Muscle of back (tissue), 11 donors: ENCODE data around the gene FNDC10. TPM values are rescaled to one million over a fixed set of nuclear protein-coding genes. Genes with fewer than 3 reads are reported as not detected.
"Not testable (repeated sequence)": the region's sequence is repeated elsewhere in the genome, so short reads cannot be mapped to it uniquely, and the experiment has no call there.

Source experiments
- DNase-seq, 3 donors: peaks; one replicate each; pipeline versions ENCODE4 v3.0.0 to v3.0.0-alpha.2; 2013
- polyA plus RNA-seq, 10 donors: library from polyadenylated mRNA; unstranded; fragments of 120-200 nt; gene quantifications; one replicate each; pipeline ENCODE4 v1.2.1, GENCODE V29; 2013; ENCODE audit not compliant: insufficient read length in 10 of 10

Gene FNDC10
- polyA plus RNA-seq, 10 donors = 0.97 to 3.9 (median 2.1) TPM

DNA sequence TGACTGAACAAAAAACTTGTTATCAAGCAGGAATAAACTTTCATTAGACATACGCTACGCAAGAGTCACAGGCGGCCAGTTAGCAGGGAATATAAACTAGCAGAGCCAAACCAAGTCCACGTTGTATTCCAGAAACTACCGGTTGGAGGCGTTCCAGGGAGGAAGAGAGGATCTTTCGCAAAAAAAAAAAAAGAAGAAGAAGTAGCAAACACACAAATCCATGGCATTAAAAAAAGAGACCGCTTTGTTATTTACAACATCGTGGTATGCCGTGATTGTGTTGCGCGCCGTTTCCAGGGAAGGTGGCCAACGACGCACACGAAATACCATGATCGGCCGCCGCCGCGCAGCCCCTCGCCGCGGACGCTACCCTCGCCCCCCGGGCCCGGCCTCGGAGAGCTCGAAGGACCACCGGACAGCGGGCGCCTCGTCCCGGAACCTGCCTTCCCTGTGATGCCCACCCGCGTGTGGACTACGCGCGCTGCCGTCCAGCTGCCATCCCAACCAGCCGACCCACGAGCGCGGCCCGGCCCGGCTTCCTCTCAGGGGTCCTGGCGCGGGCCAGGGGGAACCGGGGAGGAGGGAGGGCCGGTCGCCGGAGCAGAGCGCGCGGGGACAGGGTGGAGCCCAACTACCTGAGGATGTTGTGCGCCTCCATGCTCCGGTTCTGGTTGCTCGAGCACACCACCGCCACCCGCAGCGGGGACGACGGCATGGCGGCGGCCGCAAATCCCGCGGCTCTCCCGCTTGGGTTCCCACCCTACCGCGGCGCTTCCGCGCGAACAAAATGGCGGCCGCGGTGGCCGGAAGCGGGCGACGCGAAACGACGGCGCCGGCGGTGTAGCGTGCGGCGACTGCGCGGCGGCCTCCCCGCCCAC lies 25.9 kb downstream of the FNDC10 start:
- DNase-seq = peak; percentile 49 to 88 (median 65)

DNA sequence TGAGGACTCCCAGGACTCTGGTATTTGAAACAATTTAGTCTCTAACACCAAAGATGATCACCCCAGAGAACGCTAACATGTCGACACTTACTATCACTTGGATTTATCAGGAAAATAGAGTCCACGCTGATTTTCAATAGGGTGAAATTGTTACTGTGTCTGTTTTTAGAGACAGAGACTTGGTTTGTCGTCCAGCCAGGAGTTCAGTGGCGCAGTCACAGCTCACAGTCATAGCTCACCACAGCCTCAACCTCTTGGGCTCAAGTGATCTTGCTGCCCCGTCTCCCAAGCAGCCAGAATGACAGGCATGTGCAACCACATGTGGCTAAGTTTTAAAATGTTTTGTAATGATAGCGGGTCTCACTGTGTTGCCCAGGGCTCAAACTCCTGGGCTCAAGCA lies 30.6 kb downstream of the FNDC10 start:
- DNase-seq = no peak

DNA sequence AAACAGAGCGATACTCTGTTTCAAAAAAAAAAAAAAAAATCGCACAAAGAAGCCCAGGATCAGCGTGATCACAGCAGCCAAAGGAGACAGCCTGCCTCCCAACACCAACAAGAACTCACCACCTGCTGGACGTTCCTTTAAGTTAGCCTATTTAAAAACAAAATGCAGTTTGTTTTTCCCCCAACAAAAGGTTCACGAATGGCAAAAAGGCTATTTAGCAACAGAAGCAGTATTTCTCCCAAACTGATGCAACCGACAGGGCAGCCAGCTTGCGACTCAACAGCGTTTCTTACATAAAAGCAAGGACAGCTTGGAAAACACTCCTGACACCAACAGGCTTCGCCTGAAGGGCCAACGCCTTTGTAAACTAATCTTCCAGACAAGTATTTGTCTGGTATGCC lies 32.0 kb downstream of the FNDC10 start:
- no peak for DNase-seq

GRCh38 chr1:1567152-1567875 lies 32.6 kb downstream of the FNDC10 start:
- DNase-seq = no peak

DNA sequence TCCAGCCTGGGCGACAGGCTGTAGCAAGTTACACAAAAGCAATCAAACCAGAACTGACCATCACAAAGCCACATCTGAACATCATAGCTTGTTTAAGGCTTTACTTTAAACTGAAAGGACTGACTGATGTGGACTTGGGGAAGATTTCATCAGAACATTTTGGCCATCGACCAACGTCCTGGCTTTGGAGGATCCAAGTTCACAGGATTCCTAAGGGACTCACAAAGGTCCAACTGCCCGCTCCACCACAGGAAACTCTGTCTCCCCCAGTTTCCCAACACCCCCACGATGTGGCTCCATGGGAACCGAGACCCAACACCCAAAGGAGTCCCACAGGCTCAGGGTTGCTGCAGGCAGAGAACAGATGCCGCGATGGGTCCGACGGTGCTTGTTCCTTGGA lies 34.6 kb downstream of the FNDC10 start:
- no peak for DNase-seq

DNA sequence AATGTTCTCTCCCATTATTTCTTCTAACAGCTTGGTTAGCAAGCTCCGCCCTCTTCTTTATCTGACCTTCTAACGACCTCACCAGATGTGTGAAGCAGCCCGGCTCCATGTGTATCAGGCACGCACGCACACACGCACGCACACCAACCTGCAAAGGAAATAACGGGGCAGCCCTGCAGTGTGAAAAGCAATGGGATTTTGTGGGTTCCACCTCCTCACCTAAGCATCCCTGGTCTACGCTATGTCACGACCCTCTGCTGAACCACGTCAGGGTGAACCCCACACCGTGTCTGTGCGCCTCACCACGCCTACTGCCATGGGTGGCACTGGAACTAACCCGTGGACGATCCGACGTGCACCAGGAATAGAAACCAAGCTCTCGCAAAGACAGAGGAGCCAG lies 35.7 kb downstream of the FNDC10 start:
- no peak for DNase-seq

DNA sequence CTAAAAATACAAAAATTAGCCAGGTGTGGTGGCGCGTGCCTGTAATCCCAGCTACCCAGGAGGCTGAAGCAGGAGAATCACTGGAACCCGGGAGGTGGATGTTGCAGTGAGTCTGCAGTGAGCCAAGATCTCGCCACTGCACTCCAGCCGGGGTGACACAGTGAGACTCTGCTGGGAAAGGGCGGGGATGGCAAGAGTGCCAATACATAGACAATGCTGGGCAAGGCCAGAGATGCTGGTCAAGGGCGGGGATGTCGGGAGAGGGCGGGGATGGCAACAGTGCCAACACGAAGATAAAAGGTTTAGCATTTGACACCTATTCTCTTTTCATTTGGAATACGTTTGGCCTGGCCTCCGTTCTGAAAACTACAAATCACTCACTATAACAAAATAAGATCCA lies 36.2 kb downstream of the FNDC10 start:
- DNase-seq = no peak

DNA sequence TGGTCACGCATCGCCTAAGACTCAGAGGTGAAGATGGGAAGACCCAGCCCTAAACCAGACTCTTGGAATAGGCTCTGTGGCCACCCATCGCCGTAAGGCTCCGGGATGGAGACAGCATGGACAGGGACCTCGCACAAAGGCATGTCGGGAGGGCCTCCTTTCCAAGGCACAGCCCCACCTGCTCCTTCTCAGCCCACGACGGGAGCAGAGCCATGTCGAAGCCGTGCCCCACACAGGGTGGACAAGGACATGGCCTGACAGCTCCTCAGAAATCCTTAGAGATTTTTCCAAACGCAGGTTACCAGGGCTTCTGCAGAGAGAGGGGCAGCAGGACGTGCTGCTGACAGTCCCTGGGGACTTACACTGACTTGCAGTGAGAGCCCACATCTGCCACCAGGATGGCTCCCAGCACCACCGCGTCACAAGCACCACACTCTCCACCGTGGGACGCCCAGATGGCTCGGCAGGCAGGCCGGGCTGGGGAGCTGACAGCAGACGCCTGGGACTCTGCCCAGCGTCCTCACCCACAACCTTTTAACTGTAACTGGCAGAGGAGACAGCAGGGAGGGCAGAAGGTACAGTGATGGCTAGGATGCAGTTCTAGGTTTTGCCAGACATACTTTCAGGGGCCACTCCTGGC lies 37.3 kb downstream of the FNDC10 start:
- no peak for DNase-seq

DNA sequence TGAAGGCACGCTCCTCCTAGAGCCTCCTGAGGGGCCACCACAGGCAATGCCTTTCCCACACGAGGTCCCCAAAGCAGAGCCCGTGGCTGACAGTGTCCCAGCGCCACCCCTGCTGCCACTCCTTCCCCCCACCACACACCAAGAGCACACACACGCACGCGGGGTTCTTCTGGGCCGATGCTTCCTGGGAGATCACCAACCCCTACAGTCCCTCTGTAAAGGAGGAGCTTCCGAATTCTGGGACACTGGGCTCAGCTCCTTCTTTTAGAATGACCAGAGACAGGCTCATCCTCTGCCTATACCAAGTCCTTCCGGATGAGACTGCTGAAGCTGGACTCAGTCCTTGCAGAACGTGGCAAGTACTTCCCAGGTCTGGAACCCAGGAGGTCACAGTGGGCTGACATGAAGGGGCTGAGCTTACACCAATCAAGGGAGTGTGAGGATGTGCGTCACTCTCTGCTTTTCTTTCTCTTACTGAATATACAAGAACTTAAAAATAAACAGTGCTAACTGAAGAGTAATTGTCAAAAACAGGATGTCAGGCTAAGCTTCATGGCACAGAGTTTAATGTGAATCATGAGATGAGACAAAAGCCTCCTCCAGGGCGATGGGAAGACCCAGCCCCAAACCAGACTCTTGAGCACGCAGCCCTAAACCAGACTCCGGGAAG lies 38.0 kb downstream of the FNDC10 start:
- no peak for DNase-seq

- DNase-seq = no peak
These were observed 39.8 kb downstream of the FNDC10 start for GRCh38 chr1:1560178-1560577.

- no peak for DNase-seq
These were observed 40.9 kb downstream of the FNDC10 start for GRCh38 chr1:1559066-1559465.

- DNase-seq = no peak
These were observed 41.3 kb downstream of the FNDC10 start for GRCh38 chr1:1558591-1558990.

GRCh38 chr1:1557688-1558087 lies 42.2 kb downstream of the FNDC10 start:
- DNase-seq = not testable (repeated sequence)

- DNase-seq = not testable (repeated sequence)
These were observed 43.0 kb downstream of the FNDC10 start for GRCh38 chr1:1556961-1557360.

DNA sequence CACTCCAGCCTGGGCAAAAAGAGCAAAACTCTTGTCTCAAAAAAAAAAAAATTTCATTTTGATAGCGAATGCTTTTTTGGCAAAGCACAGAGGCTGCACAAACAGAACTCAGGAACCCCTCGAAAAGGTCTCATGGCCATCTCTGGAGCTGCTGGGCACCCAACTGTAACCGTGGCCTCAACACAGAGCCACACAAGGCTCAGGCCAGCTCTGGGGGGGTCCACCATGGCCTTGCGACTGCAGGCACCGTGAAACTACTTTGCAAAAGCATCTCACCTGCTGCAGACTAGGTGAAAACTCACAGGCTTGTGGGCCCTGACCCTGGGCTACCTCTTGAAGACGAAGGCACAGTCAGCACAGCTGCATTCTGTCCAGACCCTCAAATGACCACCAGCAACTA lies 43.4 kb downstream of the FNDC10 start:
- no peak for DNase-seq

DNA sequence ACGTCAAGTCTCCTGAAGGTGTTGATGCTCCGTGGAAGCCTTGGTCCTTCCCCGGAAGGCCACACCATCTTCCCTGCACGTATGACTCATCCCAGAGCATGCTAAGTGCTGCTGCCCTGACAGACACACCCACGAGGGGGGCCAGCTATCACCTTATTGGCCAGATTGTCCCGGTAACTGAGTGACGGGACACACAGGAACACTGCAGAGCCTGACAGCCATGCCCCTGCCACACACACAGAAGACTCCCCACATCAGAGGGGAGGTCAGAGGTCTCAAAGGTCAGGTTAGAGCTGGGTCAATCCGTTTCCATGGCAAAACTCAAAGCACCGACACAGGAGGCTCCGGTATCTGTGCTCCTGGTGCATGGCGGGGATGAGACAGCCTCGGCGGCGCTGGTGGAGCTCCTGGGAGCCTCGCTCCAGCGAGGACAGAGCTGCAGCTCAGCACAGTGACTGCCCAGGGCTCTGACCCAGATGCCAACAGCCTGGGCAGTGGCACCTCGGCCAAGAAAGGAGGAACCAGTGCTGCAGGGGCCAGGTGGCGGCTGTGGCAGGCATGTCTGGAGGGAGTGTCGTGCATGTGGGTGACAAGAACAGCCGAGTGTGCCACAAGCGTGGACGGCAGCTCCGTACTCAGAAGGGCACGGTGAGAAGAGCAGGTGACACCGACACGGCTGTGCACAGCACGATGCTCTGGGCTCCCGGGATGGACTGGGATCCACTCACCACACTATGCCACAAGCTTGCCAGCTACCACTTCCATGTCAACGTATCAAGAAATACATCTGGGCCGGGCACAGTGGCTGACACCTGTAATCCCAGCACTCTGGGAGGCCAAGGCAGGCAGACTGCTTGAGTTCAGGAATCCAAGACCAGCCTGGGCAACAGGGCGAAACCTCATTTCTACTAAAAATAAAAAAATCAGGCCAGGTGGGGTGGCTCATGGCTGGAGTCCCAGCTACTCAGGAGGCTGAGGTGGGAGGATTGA lies 44.7 kb downstream of the FNDC10 start:
- DNase-seq = no peak

GRCh38 chr1:1554550-1554925 lies 45.4 kb downstream of the FNDC10 start:
- DNase-seq = no peak

DNA sequence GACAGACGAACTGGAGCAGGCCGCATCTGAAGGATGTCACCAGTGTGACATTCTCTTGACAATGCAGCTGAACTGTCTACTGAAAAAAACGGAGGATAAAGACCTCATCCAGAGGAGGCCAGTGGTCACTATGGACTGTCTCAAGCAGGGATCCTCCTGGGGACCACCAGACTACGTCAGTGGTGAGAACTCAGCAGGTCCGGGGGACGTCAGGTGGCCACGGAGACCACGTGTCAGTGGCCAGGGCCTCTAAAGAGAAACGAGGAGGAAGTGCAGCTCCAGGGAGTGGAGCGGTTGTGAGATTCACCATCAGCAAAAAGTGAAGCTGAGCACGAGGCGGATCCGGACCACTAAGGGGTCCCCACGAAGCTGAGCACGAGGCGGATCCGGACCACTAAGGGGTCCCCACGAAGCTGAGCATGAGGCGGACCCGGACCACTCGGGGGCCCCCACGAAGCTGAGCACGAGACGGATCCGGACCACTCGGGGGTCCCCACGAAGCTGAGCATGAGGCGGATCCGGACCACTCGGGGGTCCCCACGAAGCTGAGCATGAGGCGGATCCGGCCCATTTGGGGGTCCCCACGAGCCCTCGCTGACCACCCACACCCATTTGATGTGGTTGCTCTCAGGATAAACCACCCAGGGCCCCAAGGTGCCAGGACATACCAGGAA lies 46.0 kb downstream of the FNDC10 start:
- no peak for DNase-seq

DNA sequence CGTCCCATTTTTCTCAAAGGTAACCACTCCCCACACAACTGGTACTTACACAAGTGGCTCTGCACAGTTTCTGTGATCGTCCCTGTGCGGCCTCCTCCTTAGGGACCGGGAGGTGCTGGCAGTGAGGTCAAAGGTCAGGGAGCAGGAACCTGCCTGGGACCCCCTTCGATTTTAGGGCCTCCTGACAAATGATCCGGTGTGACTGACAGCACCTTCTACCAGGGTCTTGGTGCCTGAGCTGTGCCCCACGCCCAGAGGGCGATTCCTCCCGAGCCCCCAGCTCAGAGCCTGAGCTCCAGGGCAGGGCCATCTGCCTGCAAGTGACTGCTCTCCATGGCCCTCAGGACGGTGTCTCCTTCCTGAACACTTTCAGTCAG lies 47.7 kb downstream of the FNDC10 start:
- DNase-seq = no peak

DNA sequence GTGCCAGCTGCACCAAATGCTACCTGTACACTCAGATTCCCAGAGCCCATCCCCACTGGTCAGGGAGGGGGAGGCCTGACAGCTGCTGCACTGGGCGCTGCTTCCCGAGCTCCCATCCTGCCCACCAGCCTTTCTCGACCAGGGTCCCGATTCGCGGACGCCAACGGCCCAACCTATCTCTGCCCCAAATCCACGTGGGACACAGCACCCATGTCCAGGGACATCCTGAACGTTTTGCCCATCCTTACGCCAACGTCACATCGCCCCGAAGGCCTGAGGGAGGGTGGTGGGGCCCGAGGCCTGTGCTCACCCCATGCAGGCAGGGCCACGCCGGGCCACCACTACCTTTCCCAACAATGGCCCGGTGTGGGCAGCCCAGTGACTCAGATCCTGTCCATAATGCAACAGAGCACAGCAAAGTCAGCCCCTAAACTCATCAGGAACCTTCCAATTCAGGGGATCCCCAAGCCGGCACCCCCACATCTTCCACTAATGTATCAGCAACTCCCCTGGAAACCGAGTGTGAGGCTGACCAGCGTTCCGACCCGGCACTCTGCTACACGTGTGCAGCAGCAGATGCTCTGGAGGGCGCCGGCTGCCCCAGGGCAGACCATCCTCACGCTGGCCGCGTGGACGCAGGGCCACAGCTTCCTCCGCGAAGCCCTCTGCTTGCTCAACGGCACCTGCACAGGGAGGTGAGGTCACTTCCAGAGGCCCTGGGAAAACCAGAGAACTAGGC lies 48.2 kb downstream of the FNDC10 start:
- no peak for DNase-seq
